CD4-positive, alpha-beta T cell treated with Interleukin-21 for 1 hour (primary cell): ENCODE results near the gene TNFRSF14.
A peak's percentile ranks its signal among the peaks of the same experiment; 100 is the strongest.

Experiments used
- DNase-seq: peaks from one replicate; pipeline ENCODE4 v3.0.0-alpha.2; 2020

Gene TNFRSF14

GRCh38 chr1:2556277-2556677, at the start of gene TNFRSF14:
TNFRSF14 (plus strand) TSS chr1:2556371; CDS start chr1:2556665, 294 bp downstream.
- DNase-seq, result peak; percentile 83

- no peak for DNase-seq
Observed at GRCh38 chr1:2506901-2507565, 49.1 kb upstream of the TNFRSF14 start.

GRCh38 chr1:2507744-2508155, 48.4 kb upstream of the TNFRSF14 start:
- no peak for DNase-seq

DNA sequence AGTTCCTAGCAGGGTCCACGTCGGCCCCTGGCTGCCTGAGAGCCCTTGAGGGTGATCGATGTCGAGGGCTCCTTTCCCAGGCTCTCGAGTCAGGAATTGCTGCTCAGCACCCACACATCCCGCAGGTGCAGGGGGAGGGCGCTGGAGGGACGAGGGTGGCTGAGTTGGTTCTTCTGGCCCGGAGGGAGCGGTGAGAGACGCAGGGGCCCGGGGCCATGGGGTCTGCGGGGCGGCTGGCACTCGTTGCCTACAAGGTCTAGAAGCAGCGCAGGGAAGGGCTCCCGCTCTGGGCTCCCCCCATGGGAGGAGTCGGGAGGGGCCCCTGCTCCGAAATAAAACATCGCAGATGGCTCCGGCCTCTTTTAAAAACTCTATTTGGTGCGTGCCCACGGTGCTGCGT, 48.0 kb upstream of the TNFRSF14 start:
- no peak for DNase-seq

- no peak for DNase-seq
Observed at GRCh38 chr1:2508751-2509150, 47.4 kb upstream of the TNFRSF14 start.

GRCh38 chr1:2509589-2509988, 46.6 kb upstream of the TNFRSF14 start:
- no peak for DNase-seq

GRCh38 chr1:2510366-2511155, 45.6 kb upstream of the TNFRSF14 start:
- no peak for DNase-seq

- DNase-seq, result no peak
Observed at GRCh38 chr1:2512862-2513421, 43.2 kb upstream of the TNFRSF14 start.

DNA sequence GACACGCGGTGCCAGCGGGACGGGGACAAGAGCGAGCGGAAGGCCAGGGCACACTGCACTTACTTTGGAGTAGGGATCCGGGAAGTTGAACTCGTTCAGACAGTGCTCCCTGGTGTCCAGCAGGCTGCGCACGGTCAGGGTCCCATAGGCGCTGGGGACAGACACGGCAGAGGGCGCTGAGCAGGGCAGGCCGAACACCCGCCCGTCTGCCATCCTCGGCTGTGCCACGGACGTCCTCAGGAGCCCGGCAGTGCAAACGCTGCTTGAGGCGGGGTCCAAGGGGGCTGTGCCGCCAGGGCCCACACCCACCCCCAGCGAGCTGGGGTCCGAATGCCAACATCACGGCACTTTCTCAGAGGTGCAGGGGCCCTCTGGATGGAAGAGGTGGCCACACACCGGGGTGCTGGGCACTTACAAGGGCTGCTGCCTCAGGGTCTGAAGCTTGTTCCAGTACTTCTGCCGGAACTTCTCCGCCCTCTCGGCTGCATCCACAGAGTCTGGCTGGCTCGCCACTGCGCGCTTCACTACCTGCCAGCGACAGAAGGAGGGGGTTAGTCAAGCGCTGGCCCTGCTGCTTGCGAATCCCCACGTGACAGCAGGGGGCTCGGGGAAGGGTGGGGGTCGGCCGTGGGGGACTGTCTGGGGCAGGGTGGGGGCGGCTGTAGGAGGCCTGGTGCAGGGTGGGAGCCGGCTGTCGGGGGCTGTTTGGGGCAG, 42.1 kb upstream of the TNFRSF14 start:
- no peak for DNase-seq

- no peak for DNase-seq
Observed at GRCh38 chr1:2514863-2515762, 41.1 kb upstream of the TNFRSF14 start.

DNA sequence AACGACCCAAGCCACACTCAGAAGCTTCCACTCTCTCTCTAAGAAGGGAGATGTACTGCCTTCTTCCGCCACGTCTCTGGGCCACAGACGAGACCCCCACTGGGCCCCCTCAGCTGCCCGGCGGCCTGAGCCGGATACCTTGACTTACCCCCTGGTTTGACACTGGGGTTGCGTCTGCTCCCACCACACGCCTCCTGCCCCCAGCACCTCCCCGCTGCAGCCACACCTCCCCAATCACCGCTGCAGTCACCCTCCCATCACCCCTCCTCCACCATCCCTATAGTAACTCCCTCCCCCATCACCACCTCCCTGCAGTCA, 40.4 kb upstream of the TNFRSF14 start:
- no peak for DNase-seq

DNA sequence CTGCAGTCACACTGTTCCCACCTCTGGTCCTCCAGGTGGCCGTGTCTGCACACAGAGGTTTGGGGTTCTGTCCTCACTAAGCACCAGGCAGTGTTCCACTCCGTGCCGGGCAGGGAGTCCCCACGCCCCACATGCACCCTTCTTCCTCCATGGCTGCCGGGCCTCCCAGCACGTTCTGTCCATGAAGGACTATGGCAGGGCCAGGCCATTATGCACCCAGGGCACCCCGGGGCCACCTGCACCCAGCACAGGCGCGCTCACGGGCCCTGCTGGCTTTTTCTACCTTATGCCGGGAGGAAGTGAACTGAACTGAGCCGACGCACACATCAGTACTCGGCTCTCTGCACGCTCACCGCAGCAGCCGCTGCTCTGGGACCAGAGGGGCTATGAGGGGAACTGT, 40.0 kb upstream of the TNFRSF14 start:
- DNase-seq, result no peak

DNA sequence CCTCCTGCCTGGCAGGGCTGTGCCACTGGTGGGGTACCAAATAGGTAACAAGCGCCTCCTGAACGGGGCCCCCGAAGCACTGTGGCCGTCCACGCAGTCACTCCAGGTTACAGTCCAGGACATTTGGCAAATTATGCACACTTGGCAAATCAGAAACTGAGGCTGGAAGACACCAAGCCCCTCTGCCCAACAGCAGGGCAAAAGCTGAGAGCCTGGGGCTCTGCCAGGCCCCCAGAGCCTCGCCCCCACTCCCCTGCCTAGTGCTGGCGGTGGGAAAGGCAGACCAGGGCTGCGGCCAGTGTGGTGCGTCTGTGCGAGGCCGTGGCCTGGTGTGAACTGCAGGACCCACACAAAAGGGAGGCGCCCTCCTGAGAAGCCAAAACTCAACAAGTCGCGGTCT, 39.2 kb upstream of the TNFRSF14 start:
- no peak for DNase-seq

GRCh38 chr1:2517966-2518365, 38.2 kb upstream of the TNFRSF14 start:
- DNase-seq, result no peak

DNA sequence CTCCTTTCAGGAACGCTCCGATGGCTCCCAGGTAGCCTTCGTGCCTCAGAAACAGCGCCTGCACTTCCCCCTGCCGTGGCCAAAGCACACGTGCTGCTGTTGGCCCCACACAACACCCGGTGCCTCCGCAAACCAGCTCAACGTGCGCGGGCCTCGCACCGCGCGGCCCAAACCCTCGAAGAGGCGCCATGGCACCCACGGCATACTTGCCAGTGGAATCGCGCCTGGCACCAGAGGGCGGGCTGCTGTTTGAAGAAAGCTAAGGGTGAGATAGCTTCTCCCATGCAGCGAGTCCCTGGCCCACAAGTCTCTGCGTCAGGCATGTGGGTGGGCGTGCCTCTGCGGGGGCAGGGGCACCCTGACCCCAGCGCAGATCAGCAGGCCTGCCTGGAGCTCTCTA, 37.6 kb upstream of the TNFRSF14 start:
- no peak for DNase-seq

DNA sequence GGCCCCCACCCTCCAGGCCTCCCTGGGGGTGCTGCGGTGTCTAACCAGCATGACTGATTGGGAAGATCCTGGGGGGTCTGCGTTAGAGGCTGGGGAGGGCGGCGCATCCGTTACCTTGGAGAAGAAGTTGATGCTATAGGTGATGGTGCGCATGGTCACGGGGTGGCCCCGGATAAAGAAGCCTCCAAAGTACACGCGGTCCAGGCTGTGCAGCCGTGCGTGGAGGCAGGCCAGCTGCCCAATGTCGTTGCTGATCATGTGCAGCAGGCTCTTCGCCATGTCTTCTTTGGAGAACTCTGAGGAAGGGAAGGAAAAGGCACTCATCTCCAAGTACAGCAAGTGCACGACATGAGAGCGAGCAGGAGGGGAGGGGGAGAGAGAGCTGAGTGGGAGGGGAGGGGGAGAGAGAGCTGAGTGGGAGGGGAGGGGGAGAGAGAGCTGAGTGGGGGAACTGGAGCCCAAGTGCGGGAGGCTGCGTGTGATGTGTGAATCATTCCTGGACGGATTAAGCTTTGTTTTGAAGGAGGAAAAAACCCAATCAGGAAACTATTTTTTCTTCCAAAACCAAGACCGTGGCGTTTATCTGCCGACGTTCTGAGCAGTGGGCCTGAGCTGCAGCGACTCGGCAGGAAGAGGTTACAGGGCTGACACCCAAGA, 37.0 kb upstream of the TNFRSF14 start:
- DNase-seq, result no peak

DNA sequence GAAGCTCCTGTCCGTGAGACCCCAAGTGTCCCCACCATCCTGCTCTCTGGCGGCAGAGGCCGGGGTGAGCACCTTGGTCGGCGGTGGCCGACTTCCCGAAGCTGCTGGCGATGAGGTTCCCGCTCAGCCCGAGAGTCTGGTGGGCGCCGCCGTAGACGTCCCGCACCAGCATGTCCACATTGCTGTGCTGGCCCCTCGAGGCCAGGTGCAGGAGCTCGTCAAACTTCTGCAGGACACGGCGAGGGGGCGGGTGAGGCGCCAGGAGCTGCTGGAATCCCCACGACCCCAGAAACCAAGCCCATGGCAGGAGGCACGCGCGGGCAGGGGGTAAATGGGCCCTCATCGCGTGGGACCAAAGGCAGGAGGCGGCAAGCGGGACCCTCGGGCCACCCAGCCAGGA, 36.4 kb upstream of the TNFRSF14 start:
- no peak for DNase-seq

GRCh38 chr1:2520206-2520605, 36.0 kb upstream of the TNFRSF14 start:
- DNase-seq, result no peak

DNA sequence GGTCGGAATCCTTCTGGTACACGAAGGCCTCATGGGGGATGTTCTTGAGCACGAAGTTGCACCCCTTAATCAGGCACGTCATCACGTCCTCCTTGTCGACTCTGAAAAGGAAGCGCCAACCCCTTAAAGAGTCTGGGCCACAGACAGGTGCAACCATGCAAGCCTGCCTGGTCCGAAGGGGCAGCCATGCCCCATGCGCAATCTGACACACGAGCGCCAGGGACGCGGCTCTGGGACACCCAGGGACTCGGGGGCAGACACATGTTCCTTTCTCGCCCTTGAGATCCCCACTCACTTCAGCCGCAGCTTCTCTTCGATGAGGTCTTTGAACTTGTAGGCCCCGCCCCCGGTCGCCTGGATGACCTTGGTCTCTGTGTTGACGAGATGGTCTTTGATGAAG, 35.4 kb upstream of the TNFRSF14 start:
- no peak for DNase-seq

DNA sequence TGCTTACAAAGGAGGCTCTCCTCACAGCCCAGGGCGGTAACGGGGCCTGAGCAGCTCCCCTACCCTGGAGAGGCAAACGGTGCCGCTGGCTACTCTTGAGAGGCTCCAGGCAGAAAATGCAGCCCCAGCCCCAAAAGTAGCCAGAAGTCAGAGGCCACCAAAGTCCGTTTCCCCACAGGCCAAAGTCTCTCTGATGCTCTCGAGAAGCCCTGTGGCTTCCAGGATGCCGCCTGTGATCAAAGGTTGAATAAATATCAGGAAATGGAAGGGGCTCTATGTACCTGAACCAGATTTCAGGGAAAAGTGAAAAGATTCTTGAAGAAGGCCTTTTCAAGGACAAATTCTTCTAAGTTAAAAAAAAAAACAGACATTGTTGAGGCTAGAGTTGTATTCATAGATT, 33.9 kb upstream of the TNFRSF14 start:
- no peak for DNase-seq

DNA sequence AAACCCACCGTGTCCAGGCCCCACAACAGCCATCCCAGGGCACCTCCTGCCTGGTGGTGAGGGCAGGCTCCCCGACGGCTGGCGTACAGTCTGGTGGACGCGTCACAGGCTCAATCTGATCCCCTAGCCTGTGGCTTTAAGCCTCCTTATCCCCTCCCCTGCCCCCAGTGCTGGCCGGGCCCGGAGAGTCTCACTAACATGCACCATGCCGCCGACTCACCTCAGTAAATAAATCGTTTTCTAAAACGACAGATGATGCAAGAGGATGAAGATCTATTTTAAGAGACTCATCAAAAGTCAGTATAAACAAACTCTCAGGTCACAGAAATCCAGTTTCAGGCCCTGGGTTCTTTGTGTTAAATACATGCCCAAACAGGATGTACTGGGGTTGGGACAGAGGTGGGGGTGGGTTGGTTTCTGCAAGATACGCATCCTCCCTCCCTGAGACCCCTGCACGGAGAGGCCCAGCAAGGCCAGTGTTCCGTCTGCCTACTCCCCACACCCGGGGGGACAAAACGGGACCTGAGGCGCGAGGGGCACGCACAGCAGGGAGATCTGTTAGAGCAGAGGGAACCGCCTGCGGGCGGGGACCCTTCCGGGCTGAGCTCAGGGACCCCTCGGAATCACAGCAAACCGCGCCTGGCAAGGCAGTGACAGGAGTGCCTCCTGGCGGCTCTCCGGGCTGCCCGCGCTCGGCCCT, 32.8 kb upstream of the TNFRSF14 start:
- DNase-seq, result no peak
